ENCODE measurements around the gene PPP2R3A.
A peak's percentile ranks its signal among the peaks of the same experiment; 100 is the strongest.
"Not testable (repeated sequence)": the region's sequence is repeated elsewhere in the genome, so short reads cannot be mapped to it uniquely, and the experiment has no call there.

The PPP2R3A gene

DNA sequence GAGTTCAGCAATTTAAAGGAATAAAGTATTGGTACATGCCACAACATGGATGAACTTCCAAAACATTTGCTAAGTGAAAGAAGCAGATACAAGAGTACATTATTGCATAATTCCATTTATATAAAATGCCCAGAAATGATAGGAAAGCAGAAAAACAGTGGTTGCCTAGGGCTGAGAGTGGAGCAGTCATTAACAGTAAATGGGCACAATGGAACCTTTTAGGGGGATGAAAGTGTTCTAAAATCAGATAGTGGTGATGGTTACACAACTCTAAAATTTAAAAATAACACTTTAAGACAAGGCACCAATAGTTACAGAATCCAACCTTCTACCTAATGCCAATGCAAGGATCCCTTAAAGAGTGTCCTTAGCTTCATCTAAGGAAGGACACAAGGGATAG, 196.0 kb downstream of the PPP2R3A start:
- no peak for DNase-seq

DNA sequence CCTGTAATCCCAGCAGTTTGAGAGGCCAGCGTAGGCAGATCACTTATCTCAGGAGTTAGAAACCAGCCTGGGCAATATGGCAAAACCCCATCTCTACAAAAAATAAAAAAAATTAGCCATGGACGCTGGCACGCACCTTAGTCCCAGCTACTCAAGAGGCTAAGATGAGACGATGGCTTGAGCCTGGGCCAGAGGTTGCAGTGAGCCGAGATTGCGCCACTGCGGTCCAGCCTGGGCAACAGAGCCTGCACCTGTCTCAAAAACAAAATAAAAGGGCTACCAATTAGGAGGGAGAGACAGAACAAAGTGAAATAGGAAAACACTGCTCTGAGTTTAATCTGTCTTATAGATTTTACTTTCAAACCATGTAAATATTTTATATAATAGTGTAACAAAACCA, 196.8 kb downstream of the PPP2R3A start:
- no peak for DNase-seq

DNA sequence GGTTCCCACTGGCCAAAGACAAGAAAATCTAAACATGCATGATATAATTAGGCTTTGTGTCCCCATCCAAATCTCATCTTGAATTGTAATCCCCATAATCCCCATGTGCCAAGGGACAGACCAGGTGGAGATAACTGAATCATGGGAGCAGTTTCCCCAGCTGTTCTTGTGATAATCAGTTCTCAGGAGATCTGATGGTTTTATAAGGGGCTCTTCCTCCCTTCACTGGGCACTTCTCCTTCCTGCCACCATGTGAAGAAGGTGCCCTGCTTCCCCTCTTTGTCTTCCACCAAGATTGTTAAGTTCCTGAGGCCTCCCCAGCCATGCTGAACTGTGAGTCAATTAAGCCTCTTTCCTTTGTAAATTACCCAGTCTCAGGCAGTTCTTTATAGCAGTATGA, 198.1 kb downstream of the PPP2R3A start:
- not testable (repeated sequence) for DNase-seq

DNA sequence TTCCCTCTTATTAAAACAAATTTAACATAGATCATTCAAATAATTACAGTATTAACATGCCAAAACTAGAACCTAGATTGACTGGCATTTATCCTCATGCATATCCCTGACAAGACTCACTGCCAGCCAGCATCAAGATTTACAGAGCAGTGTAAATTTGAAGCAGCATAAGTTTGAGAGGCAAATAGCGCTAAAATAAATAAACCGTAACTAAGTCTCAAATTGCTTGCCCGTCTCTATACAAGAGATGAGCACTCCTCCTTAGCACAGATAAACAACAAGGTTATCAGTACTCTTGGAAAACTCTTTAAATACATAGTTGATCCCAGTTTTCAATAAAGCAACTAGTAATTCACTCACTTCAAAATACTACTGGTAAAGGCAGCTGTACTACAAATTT, 201.0 kb downstream of the PPP2R3A start:
- DNase-seq = peak; percentile 23

DNA sequence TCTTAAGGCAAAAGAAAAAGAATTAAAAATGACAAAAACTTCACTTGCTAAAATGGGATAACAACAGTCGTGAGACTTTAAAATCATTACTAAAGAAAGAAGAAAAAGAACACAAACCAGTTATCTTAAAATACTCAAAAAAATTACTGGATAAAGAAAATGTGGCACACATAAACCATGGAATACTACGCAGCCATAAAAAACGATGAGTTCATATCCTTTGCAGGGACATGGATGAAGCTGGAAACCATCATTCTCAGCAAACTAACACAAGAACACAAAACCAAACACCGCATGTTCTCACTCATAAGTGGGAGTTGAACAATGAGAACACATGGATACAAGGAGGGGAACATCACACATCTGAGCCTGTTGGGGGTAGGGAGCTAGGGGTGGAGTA, 202.7 kb downstream of the PPP2R3A start:
- not testable (repeated sequence) for DNase-seq

DNA sequence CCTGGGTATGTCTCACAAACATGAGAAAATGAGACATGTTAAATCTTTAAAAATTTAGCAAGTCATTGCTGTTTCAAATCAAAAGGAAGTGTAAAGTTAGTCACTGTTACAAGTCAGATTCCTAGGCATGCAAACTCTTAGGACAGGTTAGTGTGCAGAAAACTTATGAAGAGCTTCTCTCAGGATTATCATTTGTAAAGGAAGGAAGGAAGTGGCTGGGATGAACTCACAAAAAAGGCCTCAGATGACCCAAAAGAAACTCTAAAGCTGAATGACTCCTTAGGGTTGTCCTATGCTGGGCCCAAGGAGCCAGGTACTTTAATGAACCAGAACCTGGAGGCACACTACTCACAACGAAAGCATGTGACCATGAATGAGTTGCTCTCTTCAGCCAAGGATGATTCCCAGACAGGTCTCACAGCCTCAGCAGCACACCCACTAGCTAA, 205.6 kb downstream of the PPP2R3A start:
- DNase-seq = no peak

DNA sequence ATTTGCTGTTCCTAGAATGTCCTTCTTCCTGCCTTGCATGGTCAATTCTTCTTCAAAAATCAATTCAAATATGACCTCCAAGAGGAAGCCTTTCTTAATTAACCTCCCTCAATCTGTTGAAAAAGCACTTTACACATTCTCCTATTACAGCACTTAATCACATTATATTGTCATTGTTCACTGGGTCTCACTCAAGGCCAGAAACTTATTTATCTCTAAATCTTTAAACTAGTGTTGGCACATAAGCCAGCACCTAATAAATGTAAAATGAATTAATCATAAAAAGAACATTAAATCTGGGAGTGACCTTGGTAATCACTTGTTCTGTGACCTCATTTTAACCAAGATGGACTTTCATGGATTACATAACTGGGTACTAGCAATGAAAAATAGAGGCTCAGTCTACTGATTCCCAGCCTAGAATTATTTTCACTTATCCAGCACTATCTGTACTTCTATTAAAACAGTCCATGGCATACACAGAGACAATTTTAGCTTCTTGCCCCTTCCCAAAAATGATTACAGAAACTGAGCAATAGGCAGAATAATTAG, 208.5 kb downstream of the PPP2R3A start:
- DNase-seq = no peak

DNA sequence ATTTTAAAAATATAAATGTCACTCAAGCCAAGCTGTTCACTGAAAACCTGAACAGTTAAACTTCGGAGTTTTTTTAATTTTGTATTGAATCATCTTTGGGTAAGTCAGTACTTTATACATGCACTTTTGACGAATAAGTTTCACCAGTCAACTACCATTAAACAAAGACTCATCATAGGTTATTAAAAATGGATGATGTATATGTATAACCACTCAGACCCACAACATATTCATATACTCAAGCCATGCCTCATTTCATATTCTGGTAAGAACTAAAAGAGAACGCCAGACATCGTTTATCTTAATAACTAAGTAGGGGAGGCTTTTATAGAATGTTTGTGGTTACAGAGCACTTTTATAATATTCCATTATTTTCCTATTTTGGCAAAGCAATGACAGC, 212.3 kb downstream of the PPP2R3A start:
- DNase-seq = no peak

DNA sequence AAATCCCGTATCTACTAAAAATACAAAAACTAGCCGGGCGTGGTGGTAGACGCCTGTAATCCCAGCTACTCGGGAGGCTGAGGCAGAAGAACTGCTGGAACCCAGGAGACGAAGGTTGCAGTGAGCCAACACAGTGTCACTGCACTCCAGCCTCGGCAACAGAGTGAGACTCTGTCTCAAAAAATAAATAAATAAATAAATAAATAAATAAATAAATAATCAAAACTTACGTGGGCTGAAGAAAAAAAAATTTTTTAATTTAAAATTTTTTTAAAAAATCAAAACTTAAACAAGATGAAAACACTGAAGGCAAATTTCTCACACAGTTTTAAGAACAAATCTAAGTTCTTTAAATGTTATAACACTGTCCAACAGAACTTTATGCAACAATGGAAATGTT, 216.2 kb downstream of the PPP2R3A start:
- no peak for DNase-seq

DNA sequence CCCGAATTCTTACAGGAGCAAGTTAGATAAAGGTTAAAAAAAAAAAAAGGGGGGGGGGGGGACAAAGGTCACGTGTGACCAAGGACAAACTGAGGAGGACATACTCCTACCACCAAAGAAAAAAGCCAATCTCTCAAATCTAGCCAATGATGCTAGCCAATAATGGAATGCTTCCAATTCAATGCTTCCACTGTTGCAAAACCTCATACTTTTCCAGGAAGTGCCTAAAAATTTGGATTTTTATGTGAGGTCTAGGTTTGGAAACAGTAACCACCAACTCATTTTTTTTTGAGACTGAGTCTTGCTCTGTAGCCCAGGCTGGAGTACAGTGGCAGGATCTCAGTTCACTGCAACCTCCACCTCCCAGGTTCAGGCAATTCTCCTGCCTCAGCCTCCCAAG, 219.2 kb downstream of the PPP2R3A start:
- DNase-seq = no peak

DNA sequence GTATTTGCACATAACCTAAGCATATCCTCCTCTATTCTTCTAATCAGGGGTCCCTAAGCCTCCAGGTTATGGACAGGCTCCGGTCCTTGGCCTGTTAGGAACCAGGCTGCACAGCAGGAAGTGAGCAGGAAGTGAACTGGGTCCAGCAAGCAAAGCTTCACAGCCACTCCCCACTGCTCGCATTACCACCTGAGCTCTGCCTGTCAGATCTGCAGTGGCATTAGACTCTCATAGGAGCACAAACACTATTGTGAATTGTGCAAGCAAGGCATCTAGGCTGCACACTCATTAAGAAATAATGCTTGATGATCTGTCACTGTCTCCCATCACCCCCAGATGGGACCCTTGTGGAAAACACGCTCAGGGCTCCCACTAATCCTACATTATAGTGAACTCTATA, 220.8 kb downstream of the PPP2R3A start:
- peak; percentile 20 for DNase-seq

DNA sequence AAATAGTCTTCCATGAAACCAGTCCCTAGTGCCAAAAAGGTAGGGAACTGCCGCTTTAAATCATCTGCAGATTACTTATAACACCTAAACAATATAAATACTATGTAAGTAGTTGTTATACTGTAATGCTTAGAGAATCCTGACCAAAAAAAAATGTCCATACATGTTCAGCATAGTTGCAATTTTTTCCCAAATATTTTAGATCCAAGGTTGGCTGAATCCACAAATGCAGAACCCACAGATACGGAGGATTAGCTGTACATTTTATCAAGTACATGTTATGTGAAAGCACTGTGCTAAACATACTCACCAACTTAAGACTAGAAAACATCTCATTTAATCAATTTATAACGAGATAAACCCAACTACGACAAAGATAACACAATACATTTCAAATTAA, 221.3 kb downstream of the PPP2R3A start:
- no peak for DNase-seq

DNA sequence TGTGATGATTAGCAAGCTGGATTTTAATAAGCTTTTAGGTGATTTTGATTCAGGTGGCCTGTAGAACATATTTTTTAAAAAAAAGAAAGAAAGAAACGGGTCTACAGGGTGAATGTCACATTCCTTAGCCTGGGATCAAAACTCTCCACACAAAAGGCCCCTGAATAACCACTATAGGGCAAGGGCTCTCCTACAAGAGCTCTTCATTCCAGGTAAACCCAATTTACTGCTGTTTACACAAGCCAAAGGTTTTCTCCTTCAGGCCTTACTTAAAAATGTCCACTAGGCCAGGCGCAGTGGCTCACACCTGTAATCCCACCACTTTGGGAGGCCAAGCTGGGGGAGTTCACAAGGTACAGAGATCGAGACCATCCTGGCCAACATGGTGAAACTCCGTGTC, 222.3 kb downstream of the PPP2R3A start:
- DNase-seq = no peak

DNA sequence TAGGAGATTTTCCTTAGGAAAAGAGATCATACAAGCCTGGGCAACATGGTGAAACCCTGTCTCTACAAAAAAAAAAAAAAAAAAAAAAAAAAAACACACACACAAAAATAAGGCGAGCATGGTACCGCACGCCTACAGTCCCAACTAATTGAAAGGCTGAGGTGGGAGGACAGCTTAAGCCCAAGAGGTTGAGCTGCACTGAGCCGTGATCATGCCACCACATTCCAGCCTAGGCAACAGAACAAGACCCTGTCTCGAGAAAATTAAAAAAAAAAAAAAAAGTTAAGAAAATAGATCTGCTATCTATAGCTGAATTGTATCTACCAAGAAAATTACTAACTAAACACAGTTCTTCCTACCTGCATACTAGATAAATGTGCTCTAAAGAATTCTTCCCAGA, 223.5 kb downstream of the PPP2R3A start:
- no peak for DNase-seq

DNA sequence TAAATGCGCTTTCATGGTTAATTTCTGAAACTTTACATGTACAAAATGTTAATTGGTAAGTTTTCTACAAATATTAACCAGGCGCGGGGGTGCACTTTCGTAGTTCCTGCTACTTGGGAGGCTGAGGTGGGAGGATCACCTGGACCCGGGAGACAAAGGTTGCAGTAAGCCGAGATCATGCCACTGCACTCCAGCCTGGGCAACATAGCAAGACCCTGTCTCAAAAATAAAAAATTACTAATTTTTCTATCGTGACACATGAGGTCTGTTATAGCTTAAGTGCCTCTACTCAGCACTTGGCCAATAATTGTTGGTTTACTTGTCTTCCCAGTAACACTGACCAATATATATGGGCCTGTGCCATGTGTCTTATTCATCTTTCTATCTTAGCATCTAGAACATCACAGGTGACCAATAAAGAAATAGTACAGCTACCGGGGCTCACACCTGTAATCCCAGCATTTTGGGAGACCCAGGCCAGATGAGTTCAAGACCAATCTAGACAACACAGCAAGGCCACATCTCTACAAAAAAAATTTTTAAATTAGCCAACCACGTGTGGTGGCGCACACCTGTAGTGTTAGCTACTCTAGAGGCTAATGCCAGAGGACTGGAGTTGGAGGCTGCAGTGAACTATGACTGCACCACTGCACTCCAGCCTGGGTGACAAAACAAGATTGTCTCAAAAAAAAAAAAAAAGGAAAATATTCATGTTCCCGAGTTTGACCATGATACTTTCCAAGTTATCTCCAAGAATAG, 224.5 kb downstream of the PPP2R3A start:
- no peak for DNase-seq

DNA sequence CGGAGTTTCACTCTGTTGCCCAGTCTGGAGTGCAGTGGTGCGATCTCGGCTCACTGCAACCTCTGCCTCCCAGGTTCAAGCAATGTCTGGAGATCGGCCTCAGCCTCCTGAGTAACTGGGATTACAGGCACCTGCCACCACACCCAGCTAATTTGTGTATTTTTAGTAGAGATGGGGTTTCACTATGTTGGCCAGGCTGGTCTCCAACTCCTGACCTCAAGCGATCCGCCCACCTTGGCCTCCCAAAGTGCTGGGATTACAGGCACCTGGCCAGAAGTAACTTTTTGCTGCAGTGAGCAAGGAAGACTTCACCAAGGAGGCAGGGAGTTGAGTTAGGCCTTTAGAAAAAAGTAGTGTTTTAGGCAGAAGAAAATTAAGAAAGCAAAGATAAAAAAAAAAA, 226.7 kb downstream of the PPP2R3A start:
- not testable (repeated sequence) for DNase-seq

DNA sequence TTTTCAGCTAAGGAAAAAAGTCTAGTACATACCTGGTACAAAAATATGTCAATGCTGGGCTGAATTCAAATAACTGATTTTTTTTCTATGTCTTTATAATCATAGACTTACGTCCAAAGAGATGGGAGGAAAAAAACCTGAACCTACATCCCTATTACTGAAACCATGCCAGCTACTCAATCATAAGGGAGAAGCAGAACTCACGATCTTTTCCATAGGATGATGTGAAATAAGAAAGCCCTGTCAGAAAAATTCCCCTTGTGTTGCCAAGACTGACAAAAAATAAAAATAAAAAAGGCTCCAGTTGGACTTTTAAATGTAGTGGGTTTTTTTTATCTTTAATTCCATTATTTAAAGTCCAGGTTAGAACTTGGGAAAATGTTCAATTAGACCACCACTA, 227.3 kb downstream of the PPP2R3A start:
- DNase-seq = no peak

DNA sequence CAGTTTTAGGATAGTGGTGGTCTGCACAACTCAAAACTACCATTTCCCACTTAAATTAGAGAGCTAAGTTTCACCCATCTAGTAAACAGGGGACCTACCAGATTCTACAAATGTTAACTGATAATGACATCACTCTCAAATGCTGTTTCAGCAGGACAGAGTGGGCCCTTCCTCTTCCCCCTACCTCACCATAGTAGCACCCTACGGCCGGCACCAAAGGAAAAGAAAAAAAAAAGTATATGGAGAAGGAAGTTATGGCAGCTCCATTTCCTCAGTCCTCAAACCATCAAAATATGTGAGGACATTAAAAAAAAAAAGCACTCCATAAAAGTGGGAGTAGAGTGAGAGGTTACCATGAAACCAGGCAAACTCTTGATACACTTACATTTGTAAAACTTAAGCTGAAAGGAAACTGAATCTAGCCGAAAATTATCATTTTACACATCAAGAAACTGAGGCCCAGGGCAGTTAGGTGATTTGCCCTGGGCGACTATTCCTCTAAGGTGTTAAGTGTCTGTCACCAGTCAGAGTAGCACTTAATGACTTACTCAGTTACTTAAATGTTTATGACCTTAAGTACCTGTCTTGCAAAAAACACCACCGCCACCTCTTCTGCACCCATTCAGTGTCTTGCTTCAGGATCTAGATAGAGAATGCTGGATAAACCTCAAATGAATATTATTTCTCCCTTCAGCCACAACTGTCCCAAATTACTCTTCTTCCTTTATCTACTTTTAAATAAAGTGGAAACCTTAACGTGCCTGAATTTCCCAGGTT, 227.9 kb downstream of the PPP2R3A start:
- DNase-seq = peak; percentile 26

DNA sequence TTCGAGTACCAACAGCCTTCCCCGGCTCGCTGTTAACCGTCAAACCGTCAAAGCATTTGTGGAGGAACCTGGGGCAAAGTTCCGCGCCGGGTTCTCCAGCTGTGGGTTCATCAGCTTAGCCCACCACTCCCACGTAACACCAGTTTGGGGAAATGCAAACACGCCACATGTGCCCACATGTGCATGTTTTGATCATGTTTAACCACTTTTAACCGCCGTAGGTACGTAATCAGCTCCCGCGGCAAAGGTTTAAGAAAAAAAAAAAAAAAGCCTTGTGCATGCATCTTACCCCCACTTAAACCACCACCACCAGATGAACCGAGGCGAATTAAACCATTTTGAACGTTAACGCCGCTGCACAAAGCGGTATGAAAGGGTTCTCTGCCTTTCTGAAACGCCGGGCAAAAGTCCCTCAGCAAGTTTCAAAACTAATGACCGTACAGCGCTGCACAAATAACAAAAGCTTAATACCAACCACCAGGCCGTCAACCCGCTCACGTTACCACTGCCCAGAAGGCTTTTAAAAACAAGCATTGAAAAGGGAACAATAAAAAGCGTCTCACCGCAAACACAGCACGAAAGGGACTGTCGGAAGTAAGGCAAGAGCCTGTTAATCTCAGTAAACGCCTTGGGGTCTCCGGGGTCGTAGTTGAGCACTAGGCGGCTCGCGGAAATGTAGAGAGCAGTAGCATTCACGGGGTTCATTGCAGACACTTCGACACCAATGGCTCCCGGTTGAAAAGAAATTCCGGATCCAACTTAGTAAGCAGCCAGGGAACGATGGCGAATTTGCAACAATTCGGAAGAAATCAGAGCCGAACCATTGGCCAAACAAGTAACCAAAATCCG, 229.1 kb downstream of the PPP2R3A start:
- DNase-seq = peak; percentile 73

DNA sequence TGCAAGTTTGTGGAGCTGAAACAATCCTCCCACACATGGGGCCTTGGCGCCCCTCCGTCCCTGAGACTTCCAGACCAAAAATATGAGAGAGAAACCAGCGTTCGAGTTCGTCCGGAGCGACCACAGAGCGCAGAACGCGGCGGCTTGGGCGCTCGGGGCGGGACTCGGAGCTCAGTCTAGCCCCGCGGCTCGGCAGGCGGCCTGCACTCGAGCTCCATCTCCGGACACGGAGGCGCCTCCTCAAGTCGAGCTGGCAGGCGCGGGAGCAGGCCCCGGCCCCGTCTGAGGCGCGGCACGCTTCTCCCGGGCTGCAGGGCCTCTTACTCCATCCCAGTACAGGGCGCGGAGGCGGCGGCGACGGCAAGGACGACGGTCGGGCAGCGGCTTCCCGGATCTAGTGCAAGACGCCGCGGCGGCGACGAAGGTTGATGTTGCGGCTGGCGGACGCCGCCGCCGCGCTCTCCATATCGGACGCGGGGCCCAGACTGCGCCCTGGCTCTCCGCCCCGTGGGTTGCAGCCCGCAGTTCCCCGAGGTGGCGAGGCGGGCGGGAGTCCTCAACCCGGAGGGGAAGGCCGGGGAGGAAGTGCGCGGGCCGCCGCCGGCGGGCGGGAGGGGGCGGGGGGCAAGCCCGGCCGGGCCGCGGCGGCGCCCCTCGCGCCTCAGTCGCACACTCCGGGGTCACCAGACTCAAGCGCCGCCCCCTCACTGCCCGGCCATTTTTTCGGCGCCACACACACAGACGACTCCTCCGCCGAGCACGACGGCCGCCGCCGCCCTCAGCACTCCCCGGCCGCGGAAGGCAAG, 229.9 kb downstream of the PPP2R3A start:
- DNase-seq = peak; percentile 95

DNA sequence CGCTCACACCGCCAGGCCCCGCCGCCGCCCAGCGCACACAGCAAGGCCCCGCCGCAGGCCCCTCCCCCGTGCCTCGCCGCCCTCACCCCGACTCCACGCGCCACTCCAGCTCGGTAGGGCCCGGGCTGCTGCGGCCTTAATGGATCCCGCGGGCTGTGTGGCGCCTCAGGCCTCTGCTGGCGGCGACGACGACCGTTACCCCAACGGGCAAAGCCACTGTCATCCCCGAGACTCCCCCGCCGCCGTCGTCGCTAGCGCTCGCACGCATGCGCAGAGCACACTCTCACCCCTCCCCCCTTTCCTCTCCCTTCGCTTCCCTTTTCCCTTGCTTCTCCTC, 230.5 kb downstream of the PPP2R3A start, which contains the start of gene MSL2:
Gene MSL2 (minus strand): TSS at position 272 of the 337 bp plus-strand sequence. CDS start 1,222 bp downstream, outside the sequence.
- DNase-seq = no peak
